Stimulated activated CD4-positive, alpha-beta T cell treated with anti-CD3 and anti-CD28 coated beads, TNF-alpha, amount 100 ng/mL, for 1 hour (primary cell): ENCODE results near the gene EFCAB14.
"Not testable (repeated sequence)": the region's sequence is repeated elsewhere in the genome, so short reads cannot be mapped to it uniquely, and the experiment has no call there.

Experiments used
- DNase-seq, 3 donors: peaks; one replicate each; pipeline ENCODE4 v3.0.0-alpha.2; 2020; ENCODE audit warnings: low read depth in 3 of 3, low spot score in 1 of 3

EFCAB14 gene

DNA sequence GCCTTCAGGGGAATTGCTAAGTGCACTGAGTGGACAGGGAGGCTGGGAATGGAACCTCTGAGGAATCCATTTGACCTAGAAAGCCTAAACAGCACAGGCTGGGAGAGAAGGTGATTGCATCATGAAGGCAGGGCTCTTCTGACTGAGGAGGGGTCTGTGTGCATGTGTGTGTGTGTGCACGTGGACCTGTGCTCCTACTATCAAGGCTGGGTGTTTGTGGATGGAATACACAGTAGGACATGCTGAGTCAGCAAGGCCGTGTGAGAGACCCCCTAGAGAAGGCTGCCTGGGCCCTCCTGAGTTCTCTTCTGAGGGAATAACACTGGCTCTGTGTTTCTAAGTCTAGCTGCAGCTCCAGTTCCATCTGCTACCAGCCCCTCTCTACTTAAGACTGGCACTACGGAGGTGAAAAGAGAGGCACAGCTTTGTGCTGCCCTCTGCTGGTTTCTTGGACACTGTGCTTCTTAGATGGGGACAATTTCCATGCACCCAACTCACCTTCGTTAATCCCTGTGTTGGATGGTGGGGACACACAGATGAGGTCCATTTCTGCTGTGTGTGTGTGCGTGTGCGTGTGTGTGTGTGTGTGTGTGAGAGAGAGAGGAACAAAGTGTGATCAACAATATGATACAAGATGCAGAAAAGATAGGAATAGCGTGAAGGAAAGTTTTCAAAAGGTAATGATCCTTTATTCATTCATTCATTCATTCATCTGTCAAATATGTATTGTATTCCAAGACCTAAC lies 6.2 kb upstream of the EFCAB14 start:
- DNase-seq: peak; percentile 38 to 46 (median 40)

DNA sequence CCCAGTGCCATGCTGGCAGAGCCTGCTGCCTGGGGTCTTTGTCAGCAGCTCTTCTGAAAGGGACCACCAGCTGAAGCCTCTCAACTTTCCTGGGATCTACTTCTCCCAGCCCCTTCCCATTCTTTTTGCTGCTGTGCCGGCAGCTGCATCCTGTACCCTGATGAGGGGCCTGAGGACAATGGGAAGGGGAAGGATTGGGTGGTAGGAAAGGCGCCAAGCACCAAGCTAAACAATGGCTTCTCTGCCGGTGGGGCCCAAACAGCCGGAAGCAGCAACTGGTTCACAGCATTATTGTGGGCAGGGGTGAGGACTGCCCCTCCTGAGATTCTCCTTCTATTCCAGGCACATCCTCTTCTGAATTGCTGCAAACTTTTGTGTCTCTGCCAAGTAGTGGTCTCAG lies 5.0 kb upstream of the EFCAB14 start:
- no peak for DNase-seq

DNA sequence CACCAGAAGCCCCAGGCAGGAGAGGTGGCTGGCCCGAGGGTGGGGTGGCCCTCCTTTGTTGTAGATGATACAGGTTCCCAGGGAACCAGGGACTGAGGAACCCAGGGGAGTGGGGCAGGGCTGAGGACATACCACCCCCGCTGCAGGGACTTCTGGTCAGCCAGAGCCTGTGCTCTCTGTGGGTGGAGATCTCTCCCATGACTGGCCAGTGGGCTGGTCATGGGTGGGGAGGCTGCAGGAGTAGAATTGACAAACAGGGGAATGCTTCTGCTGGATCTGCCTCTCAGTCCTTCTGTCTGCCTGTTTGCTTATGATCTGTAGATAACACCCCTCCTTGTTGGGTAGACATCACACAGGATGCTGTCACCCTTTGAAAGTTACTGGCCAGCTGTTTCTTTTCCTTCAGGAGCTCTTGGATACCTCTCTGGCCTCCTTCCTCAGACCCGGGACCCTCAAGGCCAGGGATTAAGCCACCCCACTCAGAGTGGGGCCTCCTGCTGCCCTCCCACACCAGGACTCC lies 2.8 kb upstream of the EFCAB14 start:
- no peak for DNase-seq

DNA sequence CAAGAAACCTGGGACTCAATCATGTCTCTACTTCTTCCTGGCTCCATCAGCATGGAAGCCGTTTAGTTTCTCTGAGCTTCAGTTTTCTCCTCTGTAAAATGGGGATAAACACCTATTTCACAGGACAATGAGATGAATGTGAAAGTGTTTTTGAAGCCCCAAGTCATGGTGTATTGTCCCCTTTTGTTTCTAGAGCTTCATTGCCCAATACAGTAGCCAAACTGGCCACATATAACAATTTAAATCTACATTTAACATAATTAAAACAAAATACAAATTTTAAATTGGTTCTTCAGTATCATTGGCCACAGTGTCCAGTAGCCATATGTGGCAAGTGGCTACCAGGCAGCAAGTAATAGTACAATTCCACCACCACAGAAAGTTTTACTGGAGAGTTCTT lies 2.3 kb upstream of the EFCAB14 start:
- no peak for DNase-seq

DNA sequence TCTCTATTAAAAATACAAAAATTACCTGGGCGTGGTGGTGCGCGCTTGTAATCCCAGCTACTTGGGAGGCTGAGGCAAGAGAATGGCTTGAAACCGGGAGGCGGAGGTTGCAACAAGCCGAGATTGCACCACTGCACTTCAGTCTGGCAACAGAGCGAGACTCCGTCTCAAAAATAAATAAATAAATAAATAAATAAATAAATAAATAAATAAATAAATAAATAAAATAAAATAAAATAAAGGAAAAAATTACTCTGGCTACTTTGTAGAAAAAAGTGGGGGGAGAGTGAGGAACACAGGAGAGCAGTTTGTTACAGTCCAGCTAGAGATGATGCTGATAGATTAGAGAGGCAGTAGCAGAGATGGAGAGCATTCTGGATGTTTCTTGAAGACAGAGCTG lies 1.4 kb upstream of the EFCAB14 start:
- DNase-seq: not testable (repeated sequence)

DNA sequence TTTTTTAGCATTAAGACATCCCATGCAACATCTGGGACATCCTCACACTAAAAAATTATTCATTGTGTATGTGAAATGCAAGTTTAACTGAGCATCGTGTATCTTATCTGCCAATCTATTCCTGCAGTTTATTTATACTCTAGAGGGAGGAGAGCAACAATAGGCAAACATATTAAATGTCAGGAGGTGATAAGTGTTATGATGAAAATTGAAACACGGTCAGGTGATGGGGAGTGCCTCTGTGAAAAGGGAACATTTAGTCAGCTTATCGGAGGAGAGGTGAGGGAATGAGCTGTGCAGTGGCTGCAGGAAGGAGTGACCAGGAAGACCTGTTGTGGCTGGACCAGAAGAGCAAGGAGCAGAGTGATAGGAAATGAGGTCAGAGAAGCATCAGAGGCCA lies 775 bp upstream of the EFCAB14 start:
- DNase-seq: no peak

DNA sequence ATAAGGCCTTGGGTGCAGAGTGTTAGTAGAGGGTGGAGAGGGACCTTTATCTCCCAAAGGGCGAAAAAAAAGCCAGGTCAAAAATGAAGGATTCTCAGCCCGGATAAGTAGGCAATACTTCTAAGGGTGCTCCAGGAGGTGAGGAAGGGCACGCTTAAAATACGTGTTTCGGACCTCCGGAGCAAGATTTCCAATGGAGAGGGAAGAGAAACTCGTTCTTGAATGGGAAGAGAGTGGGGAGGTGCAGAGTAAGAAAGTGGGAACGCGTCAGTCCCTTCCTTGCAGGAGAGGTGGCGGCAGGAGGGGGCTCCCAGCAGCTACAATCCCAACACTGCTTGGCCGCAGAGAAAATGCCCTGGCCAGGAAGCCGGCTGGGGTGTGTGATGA lies 581 bp downstream of the EFCAB14 start:
- DNase-seq: no peak

DNA sequence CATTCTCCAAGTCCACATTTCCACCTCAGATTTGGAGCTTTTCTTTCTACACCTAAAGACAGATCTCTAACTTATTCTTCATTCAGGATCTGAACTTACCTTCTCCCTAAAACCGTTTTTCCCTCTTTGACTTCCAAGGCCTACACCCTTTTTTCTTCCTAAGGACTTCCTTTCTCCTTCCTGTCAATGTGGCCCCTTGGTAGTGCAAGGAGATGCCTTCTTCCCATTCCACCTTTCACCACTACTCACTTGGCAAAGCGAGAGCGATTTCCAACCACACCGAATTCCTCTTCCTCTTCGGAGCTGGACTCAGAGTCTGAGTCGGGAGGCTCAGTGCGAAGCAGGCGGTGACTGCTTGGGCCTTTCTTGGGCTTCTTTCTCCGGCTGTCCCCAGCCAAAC lies 1.3 kb downstream of the EFCAB14 start:
- DNase-seq: no peak

DNA sequence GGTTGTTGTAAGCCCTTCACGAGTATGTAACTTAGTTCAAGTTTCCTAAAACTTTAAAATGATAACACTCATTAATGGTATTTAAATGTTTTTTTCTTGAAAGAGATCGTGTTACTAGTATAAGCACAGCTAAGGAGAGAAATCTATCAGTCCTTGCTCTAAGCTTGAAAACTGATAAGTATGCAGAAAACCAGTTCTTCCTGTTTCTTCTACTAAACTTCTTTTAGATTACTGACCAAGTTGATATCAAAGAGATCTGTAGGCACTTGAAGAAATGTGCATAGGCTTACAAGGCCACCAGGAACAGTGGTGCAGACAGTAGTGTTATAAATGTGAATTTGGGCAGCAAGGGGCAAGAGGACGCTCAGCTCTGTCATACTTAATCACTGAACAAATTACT lies 3.9 kb downstream of the EFCAB14 start:
- no peak for DNase-seq

DNA sequence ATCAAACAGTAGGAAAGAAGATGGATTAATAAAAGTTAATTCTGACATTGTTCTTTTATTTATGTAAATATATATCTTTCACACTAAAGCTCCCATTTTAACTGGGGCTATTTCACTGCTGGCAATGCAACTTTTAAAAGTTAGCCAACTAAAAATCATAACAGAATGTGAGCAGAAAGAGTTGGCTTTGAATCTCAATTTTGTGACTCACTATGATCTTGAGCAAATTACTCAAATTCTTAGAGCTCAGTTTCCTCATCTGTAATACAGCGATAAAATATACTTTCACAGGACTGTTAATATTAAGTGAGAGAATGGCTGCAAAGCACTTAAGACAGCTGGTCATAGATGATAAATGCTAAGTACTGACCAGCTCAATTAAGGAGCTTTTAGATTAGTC lies 10.8 kb downstream of the EFCAB14 start:
- no peak for DNase-seq

DNA sequence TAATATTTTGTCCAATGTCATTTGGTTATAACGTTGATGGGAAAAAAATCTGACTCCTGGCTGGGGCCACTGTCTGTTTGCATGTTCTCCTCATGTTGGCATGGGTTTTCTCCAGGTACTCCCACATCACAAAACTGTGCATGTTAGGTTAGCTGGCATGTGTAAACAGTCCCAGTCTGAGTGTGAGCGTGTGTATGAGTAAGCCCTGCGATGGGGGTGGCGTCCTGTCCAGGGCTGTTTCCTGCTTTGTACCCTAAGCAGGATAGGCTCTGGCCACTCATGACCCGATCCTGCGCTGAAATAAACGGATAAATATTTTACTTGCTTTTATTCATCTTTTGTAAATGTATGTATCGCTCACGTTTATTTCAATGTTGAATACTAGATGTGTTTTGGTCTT lies 13.5 kb downstream of the EFCAB14 start:
- DNase-seq: no peak

DNA sequence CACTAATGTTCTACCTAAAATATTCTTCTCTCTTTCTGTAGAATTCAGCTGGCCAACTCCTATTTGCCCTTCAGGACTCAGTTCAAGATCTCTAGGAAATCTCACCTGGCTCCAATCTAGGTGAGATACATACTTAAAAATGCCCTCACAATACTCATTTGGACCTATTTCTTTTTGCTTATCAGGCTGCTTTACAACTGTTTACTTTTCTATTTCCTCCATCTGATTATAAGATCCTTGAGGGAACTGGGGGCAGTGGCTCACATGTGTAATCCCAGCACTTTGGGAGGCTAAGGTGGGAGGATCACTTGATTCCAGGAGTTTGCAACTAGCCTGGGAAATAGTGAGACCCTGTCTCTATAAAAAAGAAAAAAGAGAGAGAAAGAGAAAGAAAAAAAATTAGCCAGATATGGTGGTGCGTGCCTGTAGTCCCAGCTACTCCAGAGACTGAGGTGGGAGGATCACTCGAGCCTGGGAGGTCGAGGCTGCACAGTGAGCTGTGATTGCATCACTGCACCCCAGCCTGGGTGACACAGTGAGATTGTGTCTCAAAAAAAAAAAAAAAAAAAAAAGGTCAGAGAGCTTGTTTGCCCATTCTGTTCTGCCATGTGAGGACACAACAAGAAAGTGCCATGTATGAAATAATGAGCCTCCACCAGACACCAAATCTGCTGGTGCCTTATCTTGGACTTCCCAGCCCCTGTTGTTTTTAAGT lies 14.8 kb downstream of the EFCAB14 start:
- DNase-seq: no peak

DNA sequence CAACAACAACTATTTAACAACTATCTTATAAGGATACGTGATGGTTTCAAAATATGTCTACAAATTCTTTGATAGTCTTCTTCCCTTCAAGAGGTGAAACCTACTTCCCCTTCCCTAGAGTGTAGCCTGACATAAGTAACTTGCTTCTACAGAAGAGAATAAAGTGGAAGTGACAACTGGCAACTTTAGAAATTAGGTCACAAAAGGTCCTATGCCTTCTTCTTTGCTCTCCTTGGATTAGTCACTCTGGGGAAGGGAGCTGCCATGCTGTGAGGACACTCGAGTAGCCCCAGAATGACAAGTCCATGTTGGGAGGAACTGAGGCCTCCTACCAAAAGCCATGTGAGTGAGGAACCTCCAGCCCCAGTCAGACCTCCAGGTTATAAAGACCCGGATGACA lies 19.2 kb downstream of the EFCAB14 start:
- DNase-seq: no peak

DNA sequence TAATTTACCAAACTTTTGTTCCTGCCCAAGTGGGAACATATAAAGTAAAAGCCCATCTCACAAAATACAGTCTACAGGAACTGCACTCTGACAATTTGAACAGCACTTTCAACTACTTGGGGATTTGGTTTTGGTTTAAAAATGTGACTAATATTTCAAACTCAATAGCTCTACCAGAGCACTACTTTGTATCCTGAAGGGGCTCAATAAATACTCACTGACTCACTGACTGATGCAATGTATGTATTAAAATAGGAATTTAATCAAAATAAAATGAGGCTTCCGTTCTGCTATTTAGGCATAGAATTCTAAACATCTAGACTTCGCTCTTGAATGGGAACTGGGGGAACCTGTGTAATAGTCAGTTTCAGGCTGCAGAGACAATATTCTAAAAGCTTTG lies 21.9 kb downstream of the EFCAB14 start:
- DNase-seq: no peak

DNA sequence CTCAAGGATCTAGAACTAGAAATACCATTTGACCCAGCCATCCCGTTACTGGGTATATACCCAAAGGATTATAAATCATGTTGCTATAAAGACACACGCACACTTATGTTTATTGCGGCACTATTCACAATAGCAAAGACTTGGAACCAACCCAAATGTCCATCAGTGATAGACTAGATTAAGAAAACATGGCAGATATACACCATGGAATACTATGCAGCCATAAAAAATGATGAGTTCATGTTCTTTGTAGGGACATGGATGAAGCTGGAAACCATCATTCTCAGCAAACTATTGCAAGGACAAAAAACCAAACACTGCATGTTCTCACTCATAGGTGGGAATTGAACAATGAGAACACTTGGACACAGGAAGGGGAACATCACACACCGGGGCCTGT lies 24.2 kb downstream of the EFCAB14 start:
- DNase-seq: not testable (repeated sequence)

DNA sequence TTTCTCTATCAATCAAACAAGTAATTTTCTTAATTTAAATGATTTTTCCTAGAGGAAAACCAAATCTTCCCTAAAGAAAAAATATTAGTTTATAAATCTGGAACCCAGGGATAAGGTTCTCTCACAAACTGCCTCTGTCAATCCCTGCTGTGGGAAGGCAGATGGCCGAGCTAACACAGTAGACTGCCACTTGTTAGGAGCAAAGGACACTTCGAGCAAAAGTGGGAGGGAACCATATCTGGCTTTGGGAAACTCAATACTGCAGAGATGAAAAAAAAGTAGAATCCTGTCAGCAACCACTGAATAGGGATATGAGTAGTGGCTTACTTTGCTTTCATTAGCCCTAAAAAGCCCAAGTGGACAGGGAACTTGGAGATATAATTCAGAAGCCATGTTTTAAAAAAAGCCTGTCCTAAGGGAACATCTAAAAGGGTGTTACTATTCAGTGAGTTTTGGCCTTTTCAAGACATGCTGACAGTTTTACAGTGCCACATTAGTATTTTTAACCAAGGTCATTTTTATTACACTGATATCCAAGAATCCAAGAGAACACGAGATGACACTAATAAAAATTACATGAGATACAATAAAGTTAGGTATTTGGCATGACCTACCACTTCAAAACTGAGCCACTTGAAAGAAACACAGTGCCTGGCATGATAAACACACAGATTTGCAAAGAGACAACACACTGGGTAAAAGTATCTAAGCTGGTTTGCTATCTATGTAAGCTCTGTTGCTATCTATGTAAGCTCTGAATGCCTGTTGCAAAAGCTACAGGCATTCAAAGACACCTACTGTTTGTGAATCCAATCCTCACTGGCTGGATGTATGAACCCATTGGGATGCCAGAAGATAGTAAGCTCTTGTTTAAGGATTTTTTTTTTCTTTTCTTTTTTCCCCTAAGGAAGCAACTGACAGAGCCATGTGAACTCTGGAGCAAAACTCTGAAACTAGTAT lies 25.8 kb downstream of the EFCAB14 start:
- no peak for DNase-seq

DNA sequence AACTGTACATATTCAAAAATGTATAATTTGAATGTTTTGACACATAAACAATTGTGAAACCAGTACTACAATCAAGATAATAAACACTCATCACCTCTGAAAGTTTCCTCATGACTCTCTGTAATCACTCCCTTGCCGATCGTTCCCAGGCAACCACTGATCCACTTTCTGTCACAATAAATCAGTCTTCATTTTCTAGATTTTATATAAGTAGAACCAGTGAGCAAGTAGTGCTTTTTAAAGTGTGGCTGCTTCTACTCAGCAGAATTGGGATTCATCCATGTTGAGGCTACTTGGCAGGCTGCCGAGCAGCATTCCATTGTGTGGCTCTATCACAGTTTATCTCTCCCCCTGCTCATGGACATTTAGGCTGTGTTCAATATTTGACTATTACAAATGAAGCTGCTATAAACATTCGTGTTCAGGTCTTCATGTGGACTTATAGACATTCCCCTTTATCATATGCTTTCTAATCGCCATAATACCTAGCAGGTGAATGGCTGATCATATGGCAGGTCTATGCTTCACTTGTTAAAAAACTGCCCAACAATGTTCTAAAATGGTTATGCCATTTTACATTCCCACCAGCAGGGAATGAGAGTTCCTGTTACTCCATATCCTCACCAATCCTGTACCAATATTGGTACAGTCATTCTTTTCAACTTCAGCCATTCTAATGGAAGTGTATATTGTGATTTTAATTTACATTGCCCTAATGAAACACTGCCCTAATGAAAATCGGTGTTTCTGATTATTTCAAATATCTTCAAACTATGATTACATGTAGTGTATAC lies 26.7 kb downstream of the EFCAB14 start:
- no peak for DNase-seq

DNA sequence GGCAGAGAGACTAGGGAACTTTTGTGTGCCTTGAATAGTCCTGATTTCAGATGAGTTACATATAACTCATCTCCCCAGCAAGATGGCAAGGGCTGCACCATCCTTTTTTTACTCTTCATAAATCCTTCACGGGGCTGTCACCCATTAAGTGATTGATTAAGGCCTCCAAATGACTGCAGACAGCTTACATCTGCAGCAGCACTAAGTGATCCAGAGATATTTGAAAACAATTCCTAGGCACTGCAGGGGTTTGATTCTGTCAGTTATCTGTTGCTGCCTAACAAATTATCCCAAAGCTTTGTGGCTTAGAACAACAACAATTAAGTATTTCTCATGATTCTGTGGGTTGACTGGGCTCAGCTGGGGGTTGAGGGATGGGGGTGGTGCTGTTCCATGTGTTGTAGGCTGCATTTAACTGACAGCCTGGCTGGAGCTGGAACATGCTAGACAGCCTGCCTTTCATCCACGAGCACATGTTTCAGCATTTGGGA lies 27.9 kb downstream of the EFCAB14 start:
- DNase-seq: no peak

DNA sequence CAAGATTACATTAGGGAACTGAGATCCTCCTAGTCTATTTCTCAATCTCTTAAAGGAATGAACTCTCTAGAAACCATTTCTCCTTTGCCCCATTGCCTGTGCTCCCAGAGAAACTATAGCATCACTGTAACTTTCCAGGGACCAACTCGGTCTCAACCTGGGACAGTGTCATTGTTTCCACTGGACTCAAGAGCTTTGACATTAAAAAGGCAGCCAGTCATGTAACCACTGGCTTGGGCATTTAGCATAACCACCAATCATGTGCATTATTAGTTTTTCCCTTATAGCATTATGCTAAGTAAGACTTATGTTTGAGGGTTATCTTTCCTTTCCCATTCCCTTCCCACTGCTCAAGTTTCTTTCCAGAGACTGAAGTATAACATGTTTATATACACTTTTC lies 29.0 kb downstream of the EFCAB14 start:
- DNase-seq: no peak

DNA sequence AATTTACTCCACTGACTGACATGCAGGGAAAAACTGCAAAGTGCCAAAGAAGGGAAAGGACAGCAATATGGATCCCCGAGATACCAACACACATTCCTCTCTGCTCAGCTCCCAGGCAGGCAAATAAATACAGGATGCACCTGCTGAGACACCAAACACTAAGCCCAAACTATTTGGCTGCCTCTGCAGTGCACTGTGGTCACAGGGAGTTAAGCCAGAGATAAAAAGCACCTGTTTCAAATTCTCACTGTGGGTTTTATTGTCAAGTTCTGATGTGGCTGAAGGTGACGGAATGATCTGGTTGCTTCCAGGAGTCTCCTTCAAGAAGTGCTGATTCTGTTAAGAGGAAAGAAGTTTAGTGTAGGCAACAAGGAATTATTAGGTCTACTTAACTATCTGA lies 29.6 kb downstream of the EFCAB14 start:
- no peak for DNase-seq
